Subcutaneous adipose tissue (tissue), 4 donors: ENCODE measurements around the gene PTPN6. TPM values are rescaled to one million over a fixed set of nuclear protein-coding genes. Genes with fewer than 3 reads are reported as not detected.

Experiments
- total RNA-seq, 4 donors: library from RNA; depleted of rRNA; stranded (reverse); fragments of >200 nt; gene quantifications; one replicate each; pipeline ENCODE4 v1.1.0, GENCODE V29; 2016
- TF ChIP-seq, protein P1 (sequence below): fragments of 450-650 bp; IDR thresholded peaks from one replicate; pipeline ENCODE4 v1.5.1; 2016; ENCODE audit warnings: low read depth, mild to moderate bottlenecking, control low read depth, antibody characterized with exemption, moderate library complexity

PTPN6 gene
- total RNA-seq, 4 donors from 2014 or later: 9.6 to 78.0 (median 29.7) TPM

DNA sequence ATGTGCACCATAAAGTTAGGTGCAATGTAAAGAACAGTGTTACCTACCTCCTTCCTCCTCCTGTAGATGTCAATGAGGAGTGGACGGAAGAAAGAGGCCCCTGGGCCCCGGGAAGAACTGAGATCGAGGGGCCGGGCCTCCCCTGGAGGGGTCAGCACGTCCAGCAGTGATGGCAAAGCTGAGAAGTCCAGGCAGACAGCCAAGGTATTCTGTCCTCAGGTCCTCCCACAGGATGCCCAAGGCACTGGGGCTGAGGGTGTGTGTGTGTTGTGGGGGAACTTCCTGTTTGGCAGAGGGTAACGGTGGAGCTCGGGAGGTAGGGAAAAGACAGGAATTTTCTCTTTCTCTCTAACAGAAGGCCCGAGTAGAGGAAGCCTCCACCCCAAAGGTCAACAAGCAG is 17.0 kb upstream of the PTPN6 start:
- TF ChIP-seq, protein P1, sequence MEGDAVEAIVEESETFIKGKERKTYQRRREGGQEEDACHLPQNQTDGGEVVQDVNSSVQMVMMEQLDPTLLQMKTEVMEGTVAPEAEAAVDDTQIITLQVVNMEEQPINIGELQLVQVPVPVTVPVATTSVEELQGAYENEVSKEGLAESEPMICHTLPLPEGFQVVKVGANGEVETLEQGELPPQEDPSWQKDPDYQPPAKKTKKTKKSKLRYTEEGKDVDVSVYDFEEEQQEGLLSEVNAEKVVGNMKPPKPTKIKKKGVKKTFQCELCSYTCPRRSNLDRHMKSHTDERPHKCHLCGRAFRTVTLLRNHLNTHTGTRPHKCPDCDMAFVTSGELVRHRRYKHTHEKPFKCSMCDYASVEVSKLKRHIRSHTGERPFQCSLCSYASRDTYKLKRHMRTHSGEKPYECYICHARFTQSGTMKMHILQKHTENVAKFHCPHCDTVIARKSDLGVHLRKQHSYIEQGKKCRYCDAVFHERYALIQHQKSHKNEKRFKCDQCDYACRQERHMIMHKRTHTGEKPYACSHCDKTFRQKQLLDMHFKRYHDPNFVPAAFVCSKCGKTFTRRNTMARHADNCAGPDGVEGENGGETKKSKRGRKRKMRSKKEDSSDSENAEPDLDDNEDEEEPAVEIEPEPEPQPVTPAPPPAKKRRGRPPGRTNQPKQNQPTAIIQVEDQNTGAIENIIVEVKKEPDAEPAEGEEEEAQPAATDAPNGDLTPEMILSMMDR: no peak

DNA sequence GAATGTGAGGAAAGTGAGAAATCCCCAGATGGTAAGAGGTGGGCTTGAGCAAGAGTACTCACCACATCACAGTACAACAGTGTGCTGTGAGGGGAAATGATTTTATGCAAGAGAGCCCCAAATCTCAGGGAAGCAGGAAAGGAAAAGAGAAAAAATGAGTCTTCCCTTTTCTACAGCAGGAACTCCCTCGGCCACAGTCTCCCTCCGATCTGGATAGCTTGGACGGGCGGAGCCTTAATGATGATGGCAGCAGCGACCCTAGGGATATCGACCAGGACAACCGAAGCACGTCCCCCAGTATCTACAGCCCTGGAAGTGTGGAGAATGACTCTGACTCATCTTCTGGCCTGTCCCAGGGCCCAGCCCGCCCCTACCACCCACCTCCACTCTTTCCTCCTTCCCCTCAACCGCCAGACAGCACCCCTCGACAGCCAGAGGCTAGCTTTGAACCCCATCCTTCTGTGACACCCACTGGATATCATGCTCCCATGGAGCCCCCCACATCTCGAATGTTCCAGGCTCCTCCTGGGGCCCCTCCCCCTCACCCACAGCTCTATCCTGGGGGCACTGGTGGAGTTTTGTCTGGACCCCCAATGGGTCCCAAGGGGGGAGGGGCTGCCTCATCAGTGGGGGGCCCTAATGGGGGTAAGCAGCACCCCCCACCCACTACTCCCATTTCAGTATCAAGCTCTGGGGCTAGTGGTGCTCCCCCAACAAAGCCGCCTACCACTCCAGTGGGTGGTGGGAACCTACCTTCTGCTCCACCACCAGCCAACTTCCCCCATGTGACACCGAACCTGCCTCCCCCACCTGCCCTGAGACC is 15.6 kb upstream of the PTPN6 start:
- TF ChIP-seq, protein P1: no peak

DNA sequence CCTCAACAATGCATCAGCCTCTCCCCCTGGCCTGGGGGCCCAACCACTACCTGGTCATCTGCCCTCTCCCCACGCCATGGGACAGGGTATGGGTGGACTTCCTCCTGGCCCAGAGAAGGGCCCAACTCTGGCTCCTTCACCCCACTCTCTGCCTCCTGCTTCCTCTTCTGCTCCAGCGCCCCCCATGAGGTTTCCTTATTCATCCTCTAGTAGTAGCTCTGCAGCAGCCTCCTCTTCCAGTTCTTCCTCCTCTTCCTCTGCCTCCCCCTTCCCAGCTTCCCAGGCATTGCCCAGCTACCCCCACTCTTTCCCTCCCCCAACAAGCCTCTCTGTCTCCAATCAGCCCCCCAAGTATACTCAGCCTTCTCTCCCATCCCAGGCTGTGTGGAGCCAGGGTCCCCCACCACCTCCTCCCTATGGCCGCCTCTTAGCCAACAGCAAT is 14.9 kb upstream of the PTPN6 start:
- TF ChIP-seq, protein P1: no peak

DNA sequence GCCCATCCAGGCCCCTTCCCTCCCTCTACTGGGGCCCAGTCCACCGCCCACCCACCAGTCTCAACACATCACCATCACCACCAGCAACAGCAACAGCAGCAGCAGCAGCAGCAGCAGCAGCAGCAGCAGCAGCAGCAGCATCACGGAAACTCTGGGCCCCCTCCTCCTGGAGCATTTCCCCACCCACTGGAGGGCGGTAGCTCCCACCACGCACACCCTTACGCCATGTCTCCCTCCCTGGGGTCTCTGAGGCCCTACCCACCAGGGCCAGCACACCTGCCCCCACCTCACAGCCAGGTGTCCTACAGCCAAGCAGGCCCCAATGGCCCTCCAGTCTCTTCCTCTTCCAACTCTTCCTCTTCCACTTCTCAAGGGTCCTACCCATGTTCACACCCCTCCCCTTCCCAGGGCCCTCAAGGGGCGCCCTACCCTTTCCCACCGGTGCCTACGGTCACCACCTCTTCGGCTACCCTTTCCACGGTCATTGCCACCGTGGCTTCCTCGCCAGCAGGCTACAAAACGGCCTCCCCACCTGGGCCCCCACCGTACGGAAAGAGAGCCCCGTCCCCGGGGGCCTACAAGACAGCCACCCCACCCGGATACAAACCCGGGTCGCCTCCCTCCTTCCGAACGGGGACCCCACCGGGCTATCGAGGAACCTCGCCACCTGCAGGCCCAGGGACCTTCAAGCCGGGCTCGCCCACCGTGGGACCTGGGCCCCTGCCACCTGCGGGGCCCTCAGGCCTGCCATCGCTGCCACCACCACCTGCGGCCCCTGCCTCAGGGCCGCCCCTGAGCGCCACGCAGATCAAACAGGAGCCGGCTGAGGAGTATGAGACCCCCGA is 14.3 kb upstream of the PTPN6 start:
- TF ChIP-seq, protein P1: no peak

- TF ChIP-seq, protein P1: no peak
These were observed 13.4 kb upstream of the PTPN6 start for GRCh38 chr12:6937481-6938352.

- TF ChIP-seq, protein P1: no peak
These were observed 12.6 kb upstream of the PTPN6 start for GRCh38 chr12:6938353-6939190.
